GM04503 (cell line): ENCODE results near the gene ME3.
A peak's percentile ranks its signal among the peaks of the same experiment; 100 is the strongest.
"Not testable (repeated sequence)": the region's sequence is repeated elsewhere in the genome, so short reads cannot be mapped to it uniquely, and the experiment has no call there.

ENCODE experiments used
- DNase-seq: peaks from one replicate; pipeline ENCODE4 v3.0.0-alpha.2; 2012; ENCODE audit warnings: low read depth

ME3 gene

DNA sequence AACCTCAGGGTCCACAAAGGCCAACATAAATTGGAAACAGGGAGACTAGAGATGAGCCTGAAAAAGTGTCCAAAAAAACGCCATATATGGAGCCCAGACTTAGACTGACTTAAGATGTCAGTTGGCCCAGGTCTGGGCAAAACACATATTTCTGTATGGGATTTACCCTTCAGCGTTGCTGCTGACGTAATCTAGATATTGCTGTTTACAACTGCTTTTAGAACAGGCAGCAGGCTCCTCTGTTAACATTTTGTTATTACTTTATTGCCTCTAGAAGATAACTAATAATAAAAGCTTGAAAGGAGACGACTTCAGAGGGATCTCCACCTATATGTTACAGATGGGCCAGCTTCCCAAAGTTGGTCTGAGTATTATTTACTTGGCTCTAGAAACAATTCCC, 8.7 kb downstream of the ME3 start:
- DNase-seq = no peak

GRCh38 chr11:86663291-86663690, 9.1 kb downstream of the ME3 start:
- DNase-seq = no peak

DNA sequence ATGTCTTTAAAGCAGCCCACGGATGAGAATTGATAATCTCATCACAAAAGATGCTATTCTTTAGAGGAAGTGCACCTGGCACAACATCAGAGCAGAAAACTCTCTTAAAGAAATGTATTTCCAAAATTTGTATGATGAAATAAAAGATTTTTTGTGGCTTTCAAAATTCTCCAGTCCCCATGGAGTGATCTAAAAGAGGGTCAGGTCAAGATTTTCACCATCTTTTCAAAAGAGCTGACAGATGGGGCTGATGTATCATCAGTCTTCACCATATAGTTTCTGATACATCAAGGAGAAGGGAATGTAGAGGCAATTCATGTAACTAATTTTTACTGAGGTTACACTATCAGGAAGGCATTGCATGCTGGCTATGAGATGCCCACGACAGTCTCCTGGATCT, 11.7 kb downstream of the ME3 start:
- no peak for DNase-seq

GRCh38 chr11:86660088-86660487, 12.3 kb downstream of the ME3 start:
- DNase-seq = peak; percentile 39

GRCh38 chr11:86658534-86658933, 13.9 kb downstream of the ME3 start:
- DNase-seq = no peak

GRCh38 chr11:86645212-86645611, 27.2 kb downstream of the ME3 start:
- DNase-seq = not testable (repeated sequence)

GRCh38 chr11:86644291-86644690, 28.1 kb downstream of the ME3 start:
- DNase-seq = peak; percentile 66

DNA sequence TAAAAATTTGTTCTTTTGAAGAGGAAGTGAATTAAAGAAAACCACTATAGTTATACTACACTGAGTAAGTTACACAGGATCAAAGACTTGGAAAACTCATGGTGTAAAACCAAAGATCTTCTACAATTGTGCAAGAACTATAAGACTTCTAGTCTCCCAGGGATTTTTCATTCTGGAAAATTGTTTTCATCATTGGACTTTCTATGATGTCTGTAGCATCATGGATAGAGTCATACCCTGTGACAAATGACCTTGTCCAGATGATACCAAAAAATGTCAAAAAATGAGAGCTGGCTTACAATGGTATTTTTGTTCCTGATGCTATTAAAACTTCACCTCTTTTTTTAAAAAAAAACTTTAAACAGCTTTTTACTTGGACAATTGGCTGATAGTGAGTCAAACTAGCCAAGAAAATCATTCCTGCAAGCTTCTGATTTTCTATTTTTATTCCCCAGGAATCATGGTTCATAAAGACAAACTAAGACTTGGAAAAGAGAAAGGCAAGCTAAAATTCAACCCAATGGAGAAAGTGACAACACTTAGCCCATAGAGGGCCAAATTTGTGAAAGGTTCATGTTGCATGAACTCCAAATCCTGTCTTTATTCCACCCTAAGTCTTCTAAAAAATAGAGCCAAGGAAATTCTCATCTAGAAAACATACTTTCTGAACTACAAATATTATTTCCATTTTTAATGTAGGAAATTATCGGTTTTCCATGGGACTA, 30.7 kb downstream of the ME3 start:
- no peak for DNase-seq

DNA sequence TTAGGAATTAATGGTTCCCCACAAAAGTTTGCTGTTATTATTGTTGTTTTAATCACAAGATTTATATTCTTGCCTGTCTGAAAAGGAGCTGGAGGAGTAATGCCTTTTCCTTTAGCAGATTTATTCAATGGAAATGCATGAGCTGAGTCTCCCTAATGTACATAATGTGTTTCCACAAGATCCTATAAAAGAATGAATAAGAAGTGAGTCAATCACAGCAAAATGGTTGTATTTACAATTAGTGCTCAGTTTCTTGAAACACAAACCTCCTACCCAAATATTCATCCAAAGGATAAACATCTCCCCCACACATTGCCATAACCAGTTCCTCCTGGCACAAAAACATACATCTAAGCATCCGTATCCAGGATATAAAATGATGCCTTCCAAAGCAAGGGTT, 33.3 kb downstream of the ME3 start:
- DNase-seq = no peak

DNA sequence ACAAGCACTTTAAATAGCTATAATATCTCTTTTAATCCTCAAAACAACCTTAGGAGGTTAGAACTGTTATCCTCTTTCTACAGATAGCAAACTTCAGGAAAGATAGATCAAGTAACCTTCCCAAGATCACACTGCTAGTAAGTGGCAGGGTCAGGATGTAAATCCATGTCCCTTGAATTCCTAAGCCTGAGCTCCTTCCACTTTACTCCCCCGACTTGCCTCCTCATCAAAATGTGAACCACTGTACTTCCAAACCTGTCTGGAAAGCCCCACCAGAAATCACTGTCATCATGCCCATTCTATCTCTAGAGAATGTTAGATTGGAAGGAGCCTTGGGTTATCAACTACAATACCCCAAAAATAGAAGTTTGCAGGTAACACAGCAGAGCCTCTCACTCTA, 33.7 kb downstream of the ME3 start:
- no peak for DNase-seq

- no peak for DNase-seq
These were observed 34.4 kb downstream of the ME3 start for GRCh38 chr11:86637988-86638387.

- no peak for DNase-seq
These were observed 36.1 kb downstream of the ME3 start for GRCh38 chr11:86636275-86636674.

GRCh38 chr11:86632499-86633269, 39.7 kb downstream of the ME3 start:
- peak; percentile 92 for DNase-seq

DNA sequence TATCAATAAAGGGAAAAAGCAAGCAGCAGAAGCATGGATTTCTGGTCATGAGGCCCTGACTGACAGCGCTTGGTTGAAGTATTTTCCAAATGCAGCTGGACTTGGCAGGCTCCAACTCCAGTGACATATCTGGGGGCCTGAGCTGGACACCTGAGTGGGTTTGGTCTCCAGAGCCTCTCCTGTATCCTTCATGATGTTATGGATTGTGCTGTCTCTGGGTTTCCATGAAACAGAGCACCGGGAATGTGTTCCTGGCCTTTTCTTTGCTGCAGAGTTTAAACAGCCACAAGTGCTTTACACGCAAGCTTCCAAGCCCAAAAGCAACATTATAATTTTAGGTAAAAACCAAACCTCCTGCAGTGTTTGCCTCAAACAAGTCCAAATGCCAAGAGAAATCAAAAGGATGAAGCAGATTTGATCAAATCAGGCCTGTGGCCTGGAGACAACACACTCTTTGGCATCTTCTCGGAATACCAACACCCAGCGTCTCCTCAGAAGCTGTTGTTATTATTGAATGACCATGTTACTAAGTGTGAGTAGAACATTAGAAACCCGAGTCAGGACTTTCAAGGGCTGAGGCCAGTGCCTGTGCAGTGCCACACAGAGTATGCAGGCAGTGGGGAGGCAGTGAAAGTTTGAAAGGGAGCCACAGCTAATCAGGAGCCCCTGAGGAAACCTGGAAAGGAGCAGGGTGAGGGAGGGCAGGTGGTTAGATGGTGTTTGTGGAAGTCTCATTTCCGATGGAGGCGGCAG, 42.0 kb downstream of the ME3 start:
- DNase-seq = no peak

GRCh38 chr11:86629045-86629706, 43.2 kb downstream of the ME3 start:
- DNase-seq = no peak

DNA sequence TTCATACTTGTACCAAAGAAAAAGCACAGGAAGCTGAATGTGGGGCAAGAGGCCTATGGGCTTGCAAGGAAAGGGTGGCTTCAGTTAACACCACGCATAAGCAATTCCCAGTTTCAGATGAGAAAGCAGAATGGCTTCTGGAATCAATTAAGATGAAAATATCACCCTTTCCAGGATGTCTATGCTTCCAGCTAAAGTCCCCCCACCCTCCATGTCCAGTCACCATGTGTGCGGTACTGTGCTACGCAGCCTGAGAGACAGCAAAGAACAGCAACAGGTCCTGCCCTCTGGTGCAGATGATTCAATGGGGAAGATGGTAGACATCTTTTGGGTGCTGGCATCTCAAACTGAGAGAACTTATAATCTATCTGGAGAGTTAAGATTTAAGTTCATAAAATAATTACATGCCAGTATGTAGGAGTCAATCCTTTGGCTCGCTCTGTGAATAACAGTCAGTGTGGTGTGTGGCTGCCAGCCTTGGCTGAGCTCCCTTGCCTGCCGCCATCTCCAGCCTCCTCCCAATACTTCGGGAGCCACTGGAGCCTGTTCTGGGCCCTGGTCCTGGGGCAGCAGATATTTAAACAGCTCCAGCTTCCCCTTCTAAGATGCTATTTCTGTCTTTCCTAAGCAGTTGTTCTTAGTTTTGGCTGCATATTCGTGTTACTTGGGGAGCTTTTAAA, 44.5 kb downstream of the ME3 start:
- DNase-seq = no peak

DNA sequence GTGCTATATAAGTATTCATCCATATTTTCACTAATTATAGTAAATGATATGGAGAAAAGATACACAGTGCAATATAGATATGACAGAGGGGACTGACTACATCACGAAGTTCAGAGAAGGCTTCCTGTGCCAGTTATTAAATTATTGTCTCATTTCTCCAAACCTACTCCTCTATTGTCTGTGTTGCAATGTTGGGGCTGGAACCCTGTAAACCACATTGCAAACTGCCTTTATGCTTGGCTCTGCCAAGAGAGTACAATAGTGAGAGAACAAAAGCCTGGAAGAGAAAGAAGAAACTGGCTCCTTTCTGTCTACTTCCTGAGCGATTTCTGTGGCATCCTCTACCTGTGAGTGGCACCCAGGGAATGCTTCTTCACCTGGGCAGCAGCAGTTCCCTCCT, 46.4 kb downstream of the ME3 start:
- DNase-seq = no peak

- no peak for DNase-seq
These were observed 46.9 kb downstream of the ME3 start for GRCh38 chr11:86625544-86625943.

DNA sequence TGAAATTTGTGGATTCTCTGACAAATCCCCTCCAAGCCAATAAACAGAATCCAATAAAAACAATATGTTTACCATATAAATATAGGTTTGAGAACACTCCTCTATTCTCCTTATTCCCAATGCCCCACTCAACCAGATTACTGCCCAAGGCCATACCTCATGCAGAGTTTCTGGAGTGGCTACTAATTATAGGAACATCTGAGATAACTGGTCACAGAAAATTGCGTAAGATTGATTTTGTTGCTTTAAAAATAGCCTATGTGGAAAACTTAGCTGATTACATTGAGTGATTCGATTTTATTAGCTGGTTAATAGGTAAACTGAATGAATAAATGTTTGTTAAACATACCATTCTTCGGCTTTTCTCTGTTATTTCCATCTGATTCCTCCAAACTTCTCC, 48.0 kb downstream of the ME3 start:
- DNase-seq = no peak

DNA sequence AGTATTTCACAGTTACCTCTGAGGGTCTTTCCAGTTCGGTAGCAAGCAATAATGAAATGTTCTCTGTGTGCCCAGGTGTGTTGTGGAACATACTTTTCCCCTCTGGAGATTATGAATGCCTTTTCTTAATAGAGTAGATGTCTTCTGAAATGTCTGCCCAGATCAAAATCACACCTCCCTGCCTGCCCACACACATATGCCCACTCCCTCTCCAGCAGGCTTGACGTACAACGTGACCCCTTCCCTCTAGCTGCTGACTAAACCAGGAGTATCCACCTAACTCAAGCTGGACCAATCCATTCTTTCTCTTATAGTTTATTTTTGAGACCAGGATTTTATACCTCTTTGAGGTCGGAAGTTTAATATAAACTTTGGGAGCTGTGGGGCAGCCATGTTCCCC, 48.7 kb downstream of the ME3 start:
- no peak for DNase-seq

DNA sequence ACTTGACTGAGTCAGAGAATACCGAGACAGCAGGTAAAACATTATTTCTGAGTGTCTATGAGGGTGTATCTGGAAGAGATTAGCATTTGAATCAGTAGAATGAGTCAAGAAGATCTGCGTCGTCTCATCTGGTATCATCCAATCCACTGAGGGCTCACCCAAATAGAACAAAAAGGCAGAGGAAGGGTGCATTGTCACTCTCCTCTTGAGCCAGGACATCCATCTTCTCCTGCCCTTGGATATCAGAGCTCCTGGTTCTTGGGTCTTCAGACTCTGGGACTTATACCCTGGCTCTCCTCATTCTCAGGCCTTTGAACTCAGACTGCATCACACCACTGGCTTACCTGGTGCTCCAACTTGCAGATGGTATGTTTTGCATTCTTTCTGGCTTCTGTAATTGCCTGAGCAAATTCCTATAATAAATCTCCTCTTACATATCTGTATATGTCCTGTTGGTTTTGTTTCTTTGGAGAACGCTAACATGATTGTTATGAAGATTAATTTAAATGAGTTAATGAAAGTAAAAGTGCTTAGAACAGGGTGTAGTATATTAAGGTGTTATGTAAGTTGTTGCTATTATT, 49.3 kb downstream of the ME3 start:
- DNase-seq = no peak

- no peak for DNase-seq
These were observed 50.6 kb downstream of the ME3 start for GRCh38 chr11:86621854-86622253.
